Measurements from ENCODE around the gene ZNF48. TPM values are rescaled to one million over a fixed set of nuclear protein-coding genes. Genes with fewer than 3 reads are reported as not detected.
A peak's percentile ranks its signal among the peaks of the same experiment; 100 is the strongest.

Gene ZNF48
- total RNA-seq (2022) (11.0 and 12.4 TPM in 2 replicates), Bru-seq, nascent RNA (percentile 38 among the genes with signal in this experiment), BruChase-seq, experiment 1, labeled RNA remaining after a 6-hour chase (percentile 35 among the genes with signal in this experiment), BruChase-seq, experiment 2, labeled RNA remaining after a 2-hour chase (percentile 41 among the genes with signal in this experiment)
- long read RNA-seq, partial matches to known transcripts = 0 of 5 reads
- long read RNA-seq, other reads (novel, unspliced or antisense) = 2 of 5 reads

- intact Hi-C loops (cut with micrococcal nuclease) = no loop called here
- Mint-ChIP-seq H3K27ac (ENCODE audit: low read depth, unreplicated experiment) (peak within 1 kb of the TSS; percentile 44), H3K9me3 (ENCODE audit: unreplicated experiment) (no peaks in the 10 kb centered on the region), H3K36me3 (ENCODE audit: insufficient read depth, unreplicated experiment) (no peaks in the 10 kb centered on the region), H3K4me1 (ENCODE audit: insufficient read depth, unreplicated experiment) (peaks cover 7% of the 10 kb centered on the region), H3K27me3 (ENCODE audit: insufficient read depth, unreplicated experiment) (no peaks in the 10 kb centered on the region), H3K4me3 (ENCODE audit: unreplicated experiment) (peak within 1 kb of the TSS; percentile 83)
- TF ChIP-seq CTCF (IDR thresholded peaks at IDR 0.05; ENCODE audit: unreplicated experiment) = peak; percentile 39
- BruUV-seq (replicated peaks) = no TSS peak
- POLR2A ChIA-PET = interaction anchor here (0.7 to 4.8 kb wide), 15 partner anchors 9 to 298 kb away, joined by 3 to 66 read pairs (median 4); partner anchors contain the start of genes CD2BP2, ZNF688 and ZNF771
- CTCF ChIA-PET = interaction anchor here (0.6 to 2.2 kb wide), 18 partner anchors 8 to 303 kb away, joined by 3 to 11 read pairs (median 4); partner anchors contain the start of genes DCTPP1, TBX6 and ZNF688
- DNase-seq (ENCODE audit: unreplicated experiment) = peak; percentile 56
Observed at GRCh38 chr16:30395155-30395991, at the start of gene ZNF48. Gene ZNF48 (plus strand): TSS chr16:30395420. CDS start chr16:30395795, 375 bp downstream.

GRCh38 chr16:30346286-30346685 lies 48.9 kb upstream of the ZNF48 start:
- BruUV-seq (replicated peaks) = no TSS peak
- POLR2A ChIA-PET = interaction anchor here (0.8 to 3.0 kb wide), 3 partner anchors 8 to 24 kb away, joined by 4 to 12 read pairs (median 4); partner anchors contain the start of genes CD2BP2 and TBC1D10B
- no peaks in the 10 kb centered on the region for H3K4me1 Mint-ChIP-seq (ENCODE audit: insufficient read depth, unreplicated experiment)
- intact Hi-C loops (cut with micrococcal nuclease) = no loop called here
- H3K27ac Mint-ChIP-seq (ENCODE audit: low read depth, unreplicated experiment) = no peak overlapping the region
- H3K4me3 Mint-ChIP-seq (ENCODE audit: unreplicated experiment) = no peak overlapping the region
- CTCF ChIA-PET = no interaction called here
- no peaks in the 10 kb centered on the region for H3K27me3 Mint-ChIP-seq (ENCODE audit: insufficient read depth, unreplicated experiment)
- TF ChIP-seq CTCF (IDR thresholded peaks at IDR 0.05; ENCODE audit: unreplicated experiment) = no peak
- H3K9me3 Mint-ChIP-seq (ENCODE audit: unreplicated experiment) = no peaks in the 10 kb centered on the region
- H3K36me3 Mint-ChIP-seq (ENCODE audit: insufficient read depth, unreplicated experiment) = peaks cover 12% of the 10 kb centered on the region
- DNase-seq (ENCODE audit: unreplicated experiment) = no peak

- no peak for TF ChIP-seq CTCF (IDR thresholded peaks at IDR 0.05; ENCODE audit: unreplicated experiment)
- no peak for DNase-seq (ENCODE audit: unreplicated experiment)
- ChIA-PET POLR2A (no interaction called here), CTCF (interaction anchor here (0.7 kb wide), 1 partner anchor 268 kb away, joined by 3 read pairs; no protein-coding TSS in a partner anchor)
- BruUV-seq (replicated peaks) = no TSS peak
- Mint-ChIP-seq H3K27ac (ENCODE audit: low read depth, unreplicated experiment) (no peak overlapping the region), H3K27me3 (ENCODE audit: insufficient read depth, unreplicated experiment) (no peaks in the 10 kb centered on the region), H3K9me3 (ENCODE audit: unreplicated experiment) (no peaks in the 10 kb centered on the region), H3K4me1 (ENCODE audit: insufficient read depth, unreplicated experiment) (peaks cover 16% of the 10 kb centered on the region), H3K4me3 (ENCODE audit: unreplicated experiment) (no peak overlapping the region), H3K36me3 (ENCODE audit: insufficient read depth, unreplicated experiment) (peaks cover 29% of the 10 kb centered on the region)
- intact Hi-C loops (cut with micrococcal nuclease) = no loop called here
Observed at GRCh38 chr16:30348113-30348512, 47.1 kb upstream of the ZNF48 start.

DNA sequence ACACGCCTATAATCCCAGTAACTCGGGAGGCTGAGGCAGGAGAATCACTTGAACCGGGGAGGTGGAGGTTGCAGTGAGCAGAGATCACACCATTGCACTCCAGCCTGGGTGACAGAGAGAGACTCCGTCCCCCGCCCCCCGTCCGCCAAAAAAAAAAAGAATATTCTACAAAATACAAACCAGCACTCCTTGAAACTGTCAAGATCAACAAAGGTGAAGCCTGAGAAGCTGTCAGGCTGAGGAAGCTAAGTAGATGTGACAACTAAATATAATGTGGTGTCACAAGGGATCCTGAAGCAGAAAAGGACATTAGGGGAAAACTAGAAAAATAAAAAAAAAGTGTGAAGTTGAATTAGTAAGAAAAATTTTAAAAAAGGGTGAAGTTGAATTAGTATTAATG lies 46.3 kb upstream of the ZNF48 start:
- H3K27ac Mint-ChIP-seq (ENCODE audit: low read depth, unreplicated experiment) = no peak overlapping the region
- no peak for TF ChIP-seq CTCF (IDR thresholded peaks at IDR 0.05; ENCODE audit: unreplicated experiment)
- intact Hi-C loops (cut with micrococcal nuclease) = no loop called here
- H3K4me1 Mint-ChIP-seq (ENCODE audit: insufficient read depth, unreplicated experiment) = peaks cover 20% of the 10 kb centered on the region
- ChIA-PET CTCF (interaction anchor here (0.7 kb wide), 1 partner anchor 250 kb away, joined by 5 read pairs; no protein-coding TSS in a partner anchor), POLR2A (no interaction called here)
- no peak overlapping the region for H3K4me3 Mint-ChIP-seq (ENCODE audit: unreplicated experiment)
- H3K27me3 Mint-ChIP-seq (ENCODE audit: insufficient read depth, unreplicated experiment) = no peaks in the 10 kb centered on the region
- DNase-seq (ENCODE audit: unreplicated experiment) = no peak
- peaks cover 29% of the 10 kb centered on the region for H3K36me3 Mint-ChIP-seq (ENCODE audit: insufficient read depth, unreplicated experiment)
- BruUV-seq (replicated peaks) = no TSS peak
- H3K9me3 Mint-ChIP-seq (ENCODE audit: unreplicated experiment) = no peaks in the 10 kb centered on the region
